HG03469 (cell line): Measurements from ENCODE around the gene KANK2.
"Not testable (repeated sequence)": the region's sequence is repeated elsewhere in the genome, so short reads cannot be mapped to it uniquely, and the experiment has no call there.

ENCODE experiments used
- ATAC-seq: cut with Tn5 transposase; IDR thresholded peaks from one replicate; pipeline ENCODE4 v1.9.1; 2021; ENCODE audit warnings: mild to moderate bottlenecking, moderate library complexity, moderate number of reproducible peaks; ENCODE audit not compliant: unreplicated experiment

Gene KANK2

GRCh38 chr19:11198769-11199424 is 1.6 kb upstream of the KANK2 start:
- no peak for ATAC-seq

- no peak for ATAC-seq
These were observed 810 bp upstream of the KANK2 start for GRCh38 chr19:11198175-11198534.

GRCh38 chr19:11196406-11197287 is 698 bp downstream of the KANK2 start:
- no peak for ATAC-seq

- ATAC-seq = no peak
These were observed 1.7 kb downstream of the KANK2 start for GRCh38 chr19:11195681-11196080.

DNA sequence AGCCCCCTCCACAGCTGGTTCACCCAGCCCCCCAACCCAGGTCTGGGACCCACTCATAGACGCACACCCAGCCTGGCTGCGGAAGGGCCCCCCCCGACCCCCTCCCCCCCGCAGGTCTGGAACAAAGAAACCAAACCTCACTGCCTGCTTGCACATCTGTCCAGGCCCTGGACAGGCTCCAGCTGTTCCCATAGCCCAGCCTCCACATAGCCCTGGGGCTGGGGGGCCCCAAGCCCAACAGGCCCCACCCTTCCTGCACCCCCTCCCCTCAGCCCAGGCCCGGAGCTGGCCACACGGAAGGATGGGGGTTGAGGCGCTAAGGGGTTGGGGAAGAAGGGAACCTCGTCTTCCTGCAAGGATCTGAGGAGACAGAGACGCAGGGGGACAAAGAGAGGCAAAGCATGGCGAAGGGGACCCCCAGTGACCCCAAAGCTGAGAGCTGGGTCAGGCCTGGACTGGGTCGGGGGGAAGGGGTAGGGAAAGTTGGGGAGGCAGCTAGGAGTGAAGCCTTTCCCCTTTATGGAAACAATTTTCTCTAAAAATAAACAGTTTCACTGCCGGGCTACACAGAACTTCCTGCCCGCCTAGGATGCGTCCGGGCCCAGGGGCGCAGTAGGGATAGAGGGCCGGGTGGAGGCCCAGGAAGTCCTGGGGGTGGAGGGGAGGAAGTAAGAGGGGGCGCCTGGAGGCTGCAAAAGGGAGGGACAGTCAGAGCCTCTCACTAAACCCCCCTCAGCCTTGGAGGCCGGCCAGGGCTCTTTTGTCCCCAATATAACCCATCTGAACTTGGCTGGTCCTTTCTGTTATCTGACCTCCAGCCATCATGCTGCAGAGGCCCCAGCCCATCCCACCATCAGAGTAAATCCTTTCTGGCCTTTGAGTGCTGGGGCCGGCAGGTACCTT is 2.4 kb downstream of the KANK2 start:
- ATAC-seq = no peak

DNA sequence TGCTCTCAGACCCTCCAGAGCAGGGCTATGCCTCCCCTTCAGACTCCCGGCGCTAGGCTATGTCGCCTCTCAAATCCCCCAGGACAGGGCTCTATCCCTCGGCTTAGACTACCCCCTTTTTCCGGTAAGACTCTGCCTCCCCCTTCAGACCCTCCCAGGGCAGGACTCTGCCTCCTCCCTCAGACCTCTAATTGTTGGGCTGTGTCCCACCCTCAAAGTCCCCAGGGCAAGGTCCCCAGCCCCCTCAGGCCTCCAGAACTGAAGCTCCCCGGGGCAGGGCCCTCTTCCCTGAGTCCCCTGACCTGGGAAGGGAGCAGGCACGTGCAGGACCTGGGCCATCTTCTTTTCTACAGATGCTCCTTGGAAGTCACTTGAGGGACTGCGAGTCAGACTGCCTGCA is 3.2 kb downstream of the KANK2 start:
- no peak for ATAC-seq

DNA sequence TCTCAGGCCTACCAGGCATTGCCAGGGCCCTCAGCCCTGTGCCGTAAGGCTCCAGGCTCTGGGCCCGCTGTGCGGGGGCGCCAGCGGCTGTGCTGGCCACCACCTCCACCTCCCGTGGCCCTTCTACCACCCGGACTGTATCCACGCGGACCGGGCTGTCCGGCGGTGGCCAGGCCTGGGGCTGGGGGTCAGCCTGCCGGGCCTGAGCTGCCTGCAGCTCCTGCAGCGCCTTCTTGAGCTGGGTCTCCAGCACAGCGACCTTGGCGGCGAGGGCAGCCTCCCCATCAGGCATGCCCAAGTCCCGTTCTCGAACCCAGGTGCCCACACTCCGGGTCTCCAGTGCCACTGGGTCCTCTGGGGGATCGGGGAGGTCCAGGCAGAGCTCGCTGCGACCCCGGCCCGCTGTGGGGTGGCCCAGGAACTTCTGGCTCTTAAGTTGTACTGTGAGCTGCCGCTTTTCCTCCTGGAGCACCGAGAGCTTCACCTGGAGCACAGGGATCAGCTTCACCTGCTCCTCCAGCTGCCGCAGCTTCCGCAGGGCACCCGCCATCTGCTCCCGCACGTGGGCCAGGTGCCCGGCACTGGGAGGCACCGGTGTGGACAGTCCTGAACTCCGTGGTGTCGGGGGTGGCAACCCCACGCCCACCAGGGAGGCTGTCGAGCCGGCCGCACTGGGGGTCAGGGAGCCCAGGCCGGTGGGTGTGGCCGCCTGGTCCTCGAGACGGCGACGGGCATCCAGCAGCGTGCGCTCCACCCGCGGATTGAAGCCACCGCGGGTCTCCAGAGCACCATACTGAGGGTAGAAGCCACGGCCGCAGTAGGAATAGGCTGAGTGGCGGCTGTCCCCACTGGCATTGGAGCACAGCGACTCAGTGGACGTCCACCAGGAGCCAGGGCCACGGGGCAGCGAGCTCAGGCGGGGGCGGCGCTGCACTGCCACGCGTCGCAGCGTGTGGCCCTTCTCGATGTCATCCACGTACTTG is 4.1 kb downstream of the KANK2 start:
- ATAC-seq = no peak

DNA sequence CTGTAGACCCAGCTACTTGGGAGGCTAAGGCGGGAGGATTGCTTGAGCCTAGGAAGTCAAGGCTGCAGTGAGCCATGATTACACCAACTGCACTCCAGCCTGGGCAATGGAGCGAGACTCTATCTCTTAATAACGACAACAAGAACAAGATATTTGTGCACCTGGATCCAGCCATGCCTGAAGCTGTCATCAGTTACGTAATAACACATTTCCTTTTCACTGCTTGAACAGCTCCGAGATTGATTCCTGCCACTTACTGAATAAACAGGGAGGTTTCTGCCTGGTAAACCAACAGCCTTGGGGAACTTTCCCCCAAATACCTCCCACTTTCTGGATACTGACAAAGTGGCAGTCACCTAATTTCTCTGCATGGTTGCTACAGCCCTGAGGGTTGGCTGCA is 5.4 kb downstream of the KANK2 start:
- no peak for ATAC-seq

GRCh38 chr19:11191273-11191755 is 6.0 kb downstream of the KANK2 start:
- ATAC-seq = no peak

GRCh38 chr19:11190501-11190900 is 6.8 kb downstream of the KANK2 start:
- no peak for ATAC-seq

GRCh38 chr19:11187441-11187840 is 9.9 kb downstream of the KANK2 start:
- no peak for ATAC-seq

- no peak for ATAC-seq
These were observed 14.4 kb downstream of the KANK2 start for GRCh38 chr19:11182994-11183393.

DNA sequence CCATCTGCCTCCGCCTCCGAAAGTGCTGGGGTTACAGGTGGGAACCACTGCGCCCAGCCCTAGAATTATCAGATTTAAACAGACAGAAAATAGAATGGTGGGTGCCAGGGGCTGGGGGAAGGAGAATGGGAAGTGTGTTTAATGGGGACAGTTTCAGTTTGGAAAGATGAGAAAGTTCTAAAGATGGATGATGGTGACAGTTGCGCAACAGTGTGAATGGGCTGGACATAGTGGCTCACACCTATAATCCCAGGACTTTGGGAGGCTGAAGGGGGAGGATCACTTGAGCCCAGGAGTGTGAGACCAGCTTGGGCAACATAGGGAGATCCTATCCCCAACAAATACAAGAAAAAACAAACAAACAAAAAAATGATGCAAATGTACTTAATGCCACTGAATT is 15.9 kb downstream of the KANK2 start:
- ATAC-seq = no peak

DNA sequence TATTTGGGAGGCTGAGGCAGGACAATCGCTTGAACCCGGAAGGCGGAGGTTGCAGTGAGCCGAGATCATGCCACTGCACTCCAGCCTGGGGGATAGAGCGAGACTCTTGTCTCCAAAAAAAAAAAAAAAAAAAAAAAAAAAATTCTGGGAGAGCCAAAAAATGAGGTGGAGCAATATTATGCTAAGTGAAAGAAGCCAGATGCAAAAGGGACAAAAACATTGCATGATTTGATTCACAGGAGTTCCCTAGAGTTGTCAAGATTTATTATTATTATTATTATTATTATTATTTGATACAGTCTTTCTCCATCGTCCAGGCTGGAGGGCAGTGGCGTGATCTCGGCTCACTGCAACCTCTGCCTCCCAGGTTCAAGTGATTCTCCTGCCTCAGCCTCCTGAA is 16.4 kb downstream of the KANK2 start:
- ATAC-seq = not testable (repeated sequence)

DNA sequence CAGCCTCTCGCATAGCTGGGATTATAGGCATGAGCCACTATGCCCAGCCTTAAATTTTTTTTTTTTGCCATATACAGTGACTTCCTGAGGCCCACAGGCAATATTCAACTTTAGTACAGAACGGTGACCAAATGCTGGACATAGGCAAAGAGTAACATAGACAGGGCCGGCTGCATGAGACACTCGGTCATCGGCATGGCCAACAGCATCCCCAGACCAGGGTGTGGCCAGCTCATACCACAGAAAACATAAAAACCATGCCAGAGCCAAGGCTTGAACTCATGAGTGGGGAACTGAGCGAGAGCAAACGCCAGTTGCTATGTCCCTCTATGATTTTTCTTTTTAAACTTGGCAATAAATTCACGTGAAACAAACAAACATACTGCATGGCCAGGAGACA is 17.0 kb downstream of the KANK2 start:
- ATAC-seq = no peak

DNA sequence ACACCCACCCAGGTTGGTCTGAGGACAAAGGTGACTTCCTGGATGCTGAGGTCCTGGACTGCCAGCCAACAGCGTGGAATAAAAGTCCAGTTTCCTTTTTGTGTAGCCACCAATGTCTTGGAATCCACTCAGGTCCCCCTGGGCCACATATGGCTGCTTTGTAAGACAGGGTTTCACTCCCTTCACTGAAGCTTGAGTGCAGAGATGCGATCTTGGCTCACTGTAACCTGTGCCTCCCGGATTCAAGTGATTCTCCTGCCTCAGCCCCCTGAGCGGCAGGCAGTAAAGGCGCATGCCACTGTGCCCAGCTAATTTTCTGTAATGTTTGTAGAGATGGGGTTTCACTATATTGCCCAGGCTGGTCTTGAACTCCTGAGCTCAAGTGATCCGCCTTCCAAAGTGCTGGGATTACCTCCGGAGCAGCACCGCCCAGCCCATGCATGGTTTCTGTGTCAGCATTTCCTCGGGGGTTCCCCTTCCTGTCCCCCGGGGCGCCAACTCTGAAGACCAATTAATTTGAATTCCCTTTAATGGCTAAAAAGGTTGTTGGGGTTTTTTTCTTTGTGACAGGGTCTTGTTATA is 17.5 kb downstream of the KANK2 start:
- no peak for ATAC-seq

- ATAC-seq = not testable (repeated sequence)
These were observed 18.2 kb downstream of the KANK2 start for GRCh38 chr19:11179145-11179465.

DNA sequence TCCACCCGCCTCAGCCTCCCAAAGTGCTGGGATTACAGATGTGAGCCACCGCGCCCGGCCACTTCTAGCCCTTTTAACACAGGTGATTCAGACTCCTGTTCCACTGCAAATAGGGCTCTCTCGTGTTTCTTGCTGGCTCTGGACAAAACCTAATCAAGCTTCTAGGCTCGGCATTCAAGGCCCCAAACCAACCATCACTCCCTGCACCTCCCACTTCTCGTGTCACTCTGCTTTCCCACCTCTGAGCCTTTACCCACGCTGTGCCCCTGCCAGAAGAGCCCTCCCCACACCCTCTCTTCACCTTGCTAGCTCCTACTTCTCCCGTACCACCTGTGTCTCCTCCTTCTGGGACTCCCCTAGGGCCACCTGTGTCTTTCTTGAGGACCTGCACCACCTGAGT is 19.8 kb downstream of the KANK2 start:
- no peak for ATAC-seq

GRCh38 chr19:11176466-11177193 is 20.7 kb downstream of the KANK2 start:
- ATAC-seq = no peak
